Breast epithelium (tissue), 4 donors: Measurements from ENCODE around the gene STARD13. TPM values are rescaled to one million over a fixed set of nuclear protein-coding genes. Genes with fewer than 3 reads are reported as not detected.

Source experiments
- DNase-seq, 2 donors: peaks; one replicate each; pipeline ENCODE4 v3.0.0-alpha.2; 2019; ENCODE audit warnings: low spot score in 2 of 2
- H3K27ac ChIP-seq, 2 donors: fragments of 200-600 bp; sonication (generic) in 1 of 2; one replicate each; pipeline ENCODE4 v1.5.1; 2016 to 2019; ENCODE audit warnings: mild to moderate bottlenecking in 1 of 2
- H3K27me3 ChIP-seq, 2 donors: fragments of 200-600 bp; sonication (generic) in 1 of 2; one replicate each; pipeline versions ENCODE4 v1.5.1 to v1.6.0; 2017 to 2019; ENCODE audit warnings: control low read depth in 1 of 2, mild to moderate bottlenecking in 1 of 2
- H3K36me3 ChIP-seq: fragments of 200-600 bp; one replicate; pipeline ENCODE4 v1.5.1; 2019
- H3K4me1 ChIP-seq, 2 donors: fragments of 200-600 bp; sonication (generic); one replicate each; pipeline ENCODE4 v1.5.1; 2016 to 2019; ENCODE audit warnings: control low read depth in 1 of 2
- H3K4me3 ChIP-seq, 3 donors: fragments of 200-600 bp; sonication (generic); 1 replicate in 2 of 3; 2 replicates in 1 of 3; pipeline ENCODE4 v1.5.1; 2016 to 2019; ENCODE audit warnings: mild to moderate bottlenecking in 3 of 3, moderate library complexity in 2 of 3
- H3K9me3 ChIP-seq, 2 donors: fragments of 200-600 bp; sonication (generic) in 1 of 2; one replicate each; pipeline ENCODE4 v1.5.1; 2016 to 2019; ENCODE audit warnings: control low read depth in 1 of 2
- CTCF ChIP-seq, 3 donors: fragments of 450-650 bp; IDR thresholded peaks; one replicate each; pipeline ENCODE4 v1.5.1; 2016 to 2017; ENCODE audit warnings: antibody characterized with exemption in 3 of 3, mild to moderate bottlenecking in 3 of 3, moderate library complexity in 3 of 3
- POLR2A ChIP-seq: fragments of 450-650 bp; IDR thresholded peaks from one replicate; pipeline ENCODE4 v1.6.1; 2016; ENCODE audit warnings: antibody characterized with exemption, mild to moderate bottlenecking, moderate library complexity
- POLR2AphosphoS5 ChIP-seq, 3 donors: sonication (generic); formaldehyde crosslinking; IDR thresholded peaks; one replicate each; pipeline ENCODE4 v1.6.1; 2017; ENCODE audit warnings: antibody characterized with exemption in 3 of 3
- intact Hi-C: fragments of 100-400 bp; cut with DNase I; formaldehyde crosslinking; loops from one replicate; pipeline ENCODE4 v1.15.1; 2023; ENCODE audit warnings: low total_unique reads
- total RNA-seq, 3 donors: library from RNA; depleted of rRNA; stranded (reverse); fragments of >200 nt; gene quantifications; one replicate each; pipeline ENCODE4 v1.1.0, GENCODE V29; 2016

Gene STARD13
- total RNA-seq, 3 donors from 2014 or later = 42.4 to 62.3 (median 58.7) TPM

- TF ChIP-seq POLR2AphosphoS5 (IDR thresholded peaks at IDR 0.05) (no peak), CTCF (IDR thresholded peaks at IDR 0.05) (no peak), POLR2A (no peak)
- no peak for DNase-seq
- H3K9me3 ChIP-seq = no peaks in the 10 kb centered on the region
- H3K27ac ChIP-seq = peak overlapping the region in 1 of 2 donors; percentile 13
- no peaks in the 10 kb centered on the region for H3K27me3 ChIP-seq
- H3K4me3 ChIP-seq = no peak overlapping the region
- no peaks in the 10 kb centered on the region for H3K4me1 ChIP-seq
- H3K36me3 ChIP-seq = no peaks in the 10 kb centered on the region
- intact Hi-C loops = no loop called here
These were observed 92.1 kb downstream of the STARD13 start for GRCh38 chr13:33193428-33193974.

- H3K27ac ChIP-seq = peak overlapping the region in 1 of 2 donors; percentile 4
- no peaks in the 10 kb centered on the region for H3K36me3 ChIP-seq
- DNase-seq = no peak
- no peaks in the 10 kb centered on the region for H3K27me3 ChIP-seq
- H3K9me3 ChIP-seq = no peaks in the 10 kb centered on the region
- H3K4me1 ChIP-seq = no peaks in the 10 kb centered on the region
- TF ChIP-seq POLR2A (no peak), CTCF (IDR thresholded peaks at IDR 0.05) (no peak), POLR2AphosphoS5 (IDR thresholded peaks at IDR 0.05) (no peak)
- no peak overlapping the region for H3K4me3 ChIP-seq
- intact Hi-C loops = no loop called here
These were observed 93.9 kb downstream of the STARD13 start for GRCh38 chr13:33191425-33192210.

GRCh38 chr13:33189470-33189869 is 96.1 kb downstream of the STARD13 start:
- intact Hi-C loops = no loop called here
- no peak for TF ChIP-seq POLR2AphosphoS5 (IDR thresholded peaks at IDR 0.05)
- TF ChIP-seq POLR2A = no peak
- TF ChIP-seq CTCF (IDR thresholded peaks at IDR 0.05) = no peak
- Histone ChIP-seq H3K4me3 (no peak overlapping the region), H3K4me1 (no peaks in the 10 kb centered on the region), H3K9me3 (no peaks in the 10 kb centered on the region), H3K36me3 (no peaks in the 10 kb centered on the region), H3K27ac (peak overlapping the region; percentile 61 to 66), H3K27me3 (no peaks in the 10 kb centered on the region)
- no peak for DNase-seq

- Histone ChIP-seq H3K36me3 (no peaks in the 10 kb centered on the region), H3K9me3 (no peaks in the 10 kb centered on the region), H3K4me1 (no peaks in the 10 kb centered on the region), H3K4me3 (no peak overlapping the region), H3K27ac (peak overlapping the region; percentile 18 to 70), H3K27me3 (no peaks in the 10 kb centered on the region)
- TF ChIP-seq POLR2A = no peak
- no peak for DNase-seq
- intact Hi-C loops = no loop called here
These were observed 97.3 kb downstream of the STARD13 start for GRCh38 chr13:33188093-33188882.

GRCh38 chr13:33186861-33187291 is 98.7 kb downstream of the STARD13 start:
- no peaks in the 10 kb centered on the region for H3K36me3 ChIP-seq
- H3K9me3 ChIP-seq = no peaks in the 10 kb centered on the region
- no peaks in the 10 kb centered on the region for H3K27me3 ChIP-seq
- intact Hi-C loops = no loop called here
- H3K4me3 ChIP-seq = peak overlapping the region in 1 of 3 donors; percentile 9
- no peak for DNase-seq
- H3K4me1 ChIP-seq = no peaks in the 10 kb centered on the region
- peak overlapping the region; percentile 21 to 61 for H3K27ac ChIP-seq
- no peak for TF ChIP-seq POLR2A
- TF ChIP-seq POLR2AphosphoS5 (IDR thresholded peaks at IDR 0.05) = no peak
- TF ChIP-seq CTCF (IDR thresholded peaks at IDR 0.05) = no peak
